Measurements from ENCODE around the gene DVL1. TPM values are rescaled to one million over a fixed set of nuclear protein-coding genes. Genes with fewer than 3 reads are reported as not detected.

DVL1 gene
- total and polyA plus RNA-seq, 9 of the 15 experiments (the other 6 are each of a cell fraction or from before 2014, with no cell fraction given) = 0.62 to 135 (median 24.3) TPM

GRCh38 chr1:1340185-1340584 lies 9.0 kb downstream of the DVL1 start:
- FAIRE-seq (no peak), ATAC-seq (no peak), DNase-seq (ENCODE audit: extremely low read depth in 1 of 4, low spot score in 3 of 4) (no peak)
- intact Hi-C loops (cut with micrococcal nuclease) (no loop called here), in situ Hi-C loops (cut with MboI) (no loop called here)
- no peak overlapping the region for H2AFZ ChIP-seq (ENCODE audit: low read depth, low read length)
- no peak overlapping the region for H3K4me3 ChIP-seq
- no peak overlapping the region for H3K27ac ChIP-seq (ENCODE audit: extremely low read depth, low read depth, low read length)
- no peaks in the 10 kb centered on the region for H3K27me3 ChIP-seq (ENCODE audit: control insufficient read depth in 2 of 2, insufficient read depth in 2 of 2, low read length in 2 of 2)
- H3K79me2 ChIP-seq (ENCODE audit: control insufficient read depth, insufficient read depth, low read length) = peaks cover 26% of the 10 kb centered on the region
- H4K20me1 ChIP-seq (replicated peaks; ENCODE audit: control insufficient read depth, insufficient read depth, low read length) = peaks cover 29% of the 10 kb centered on the region; the same call in 1 of the 2 replicates
- no peak overlapping the region for H3K9ac ChIP-seq (ENCODE audit: insufficient read depth in 1 of 2, low read depth in 2 of 2, low read length in 2 of 2)
- peaks cover 3 to 88% of the 10 kb centered on the region in 2 experiments; a peak in 2 of 5 replicates for H3K4me1 ChIP-seq (replicated peaks in 1 of 2; ENCODE audit: control insufficient read depth in 2 of 2, insufficient read depth in 2 of 2, low read length in 2 of 2)
- no peak for TF ChIP-seq FOXP1 (CRISPR knock-in tag; IDR thresholded peaks at IDR 0.05)
- TF ChIP-seq NCOA4 (IDR thresholded peaks at IDR 0.05; ENCODE audit: partially characterized antibody) = no peak
- no peak for TF ChIP-seq HMGXB4 (CRISPR knock-in tag; IDR thresholded peaks at IDR 0.05)
- TF ChIP-seq CREB5 (CRISPR knock-in tag; IDR thresholded peaks at IDR 0.05) = no peak
- no peak for TF ChIP-seq DACH1 (IDR thresholded peaks at IDR 0.05; ENCODE audit: partially characterized antibody)
- TF ChIP-seq STAG1 (CRISPR knock-in tag; IDR thresholded peaks at IDR 0.05; ENCODE audit: borderline replicate concordance) = no peak
- TF ChIP-seq, protein P1, sequence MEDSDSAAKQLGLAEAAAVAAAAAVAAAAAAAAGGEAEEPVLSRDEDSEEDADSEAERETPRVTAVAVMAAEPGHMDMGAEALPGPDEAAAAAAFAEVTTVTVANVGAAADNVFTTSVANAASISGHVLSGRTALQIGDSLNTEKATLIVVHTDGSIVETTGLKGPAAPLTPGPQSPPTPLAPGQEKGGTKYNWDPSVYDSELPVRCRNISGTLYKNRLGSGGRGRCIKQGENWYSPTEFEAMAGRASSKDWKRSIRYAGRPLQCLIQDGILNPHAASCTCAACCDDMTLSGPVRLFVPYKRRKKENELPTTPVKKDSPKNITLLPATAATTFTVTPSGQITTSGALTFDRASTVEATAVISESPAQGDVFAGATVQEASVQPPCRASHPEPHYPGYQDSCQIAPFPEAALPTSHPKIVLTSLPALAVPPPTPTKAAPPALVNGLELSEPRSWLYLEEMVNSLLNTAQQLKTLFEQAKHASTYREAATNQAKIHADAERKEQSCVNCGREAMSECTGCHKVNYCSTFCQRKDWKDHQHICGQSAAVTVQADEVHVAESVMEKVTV (CRISPR knock-in tag; IDR thresholded peaks at IDR 0.05) = no peak
- no peak for TF ChIP-seq NR2F6 (CRISPR knock-in tag; IDR thresholded peaks at IDR 0.05)
- no peak for TF ChIP-seq MTA1 (IDR thresholded peaks at IDR 0.05; ENCODE audit: borderline replicate concordance)
- WGBS (ENCODE audit: insufficient coverage, low coverage, missing lambda C conversion rate) = 90% methylated on average over 22 of the region's 23 CpGs
- CTCF ChIA-PET (ENCODE audit: low intra/inter-chr PET ratio) = no interaction called here
- no TSS peak for BruUV-seq (replicated peaks)
- H3K36me3 ChIP-seq (ENCODE audit: control insufficient read depth, insufficient read depth, low read length) = peaks cover 88% of the 10 kb centered on the region; the same call in 2 of the 3 replicates
- peaks cover 2% of the 10 kb centered on the region; the same call in 1 of the 2 replicates for H3K9me3 ChIP-seq (replicated peaks; ENCODE audit: control insufficient read depth, insufficient read depth, low read depth, low read length)
- H3K4me2 ChIP-seq (ENCODE audit: insufficient read depth, low read length) = no peak overlapping the region
- peaks cover 9% of the 10 kb centered on the region for H3K9me1 ChIP-seq (ENCODE audit: control insufficient read depth, insufficient read depth, low read length)
- POLR2A ChIA-PET = no interaction called here
